Measurements from ENCODE around the gene COX7B2. TPM values are rescaled to one million over a fixed set of nuclear protein-coding genes. Genes with fewer than 3 reads are reported as not detected.
A peak's percentile ranks its signal among the peaks of the same experiment; 100 is the strongest.

Gene COX7B2
- total and polyA plus RNA-seq, 11 donors: not detected

DNA sequence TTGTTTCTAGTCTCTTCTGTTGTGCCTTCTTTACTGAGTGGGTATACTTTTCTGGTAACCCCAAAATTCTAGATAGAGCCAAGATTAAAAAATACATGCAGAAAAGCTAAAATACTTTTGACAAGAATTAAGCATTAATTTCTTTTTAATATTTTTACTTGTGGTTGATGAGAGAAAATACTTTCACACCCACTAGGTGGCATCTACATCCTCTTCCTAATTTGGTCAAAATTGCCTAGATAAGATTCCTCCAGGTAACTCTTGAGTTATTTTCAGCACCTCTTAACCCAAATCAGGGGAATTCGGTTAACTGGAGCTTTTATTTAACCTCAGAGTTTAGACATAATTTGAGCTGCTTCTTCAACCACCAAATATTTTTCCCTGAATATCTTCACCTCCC lies 28.4 kb upstream of the COX7B2 start:
- TF ChIP-seq, protein P1, sequence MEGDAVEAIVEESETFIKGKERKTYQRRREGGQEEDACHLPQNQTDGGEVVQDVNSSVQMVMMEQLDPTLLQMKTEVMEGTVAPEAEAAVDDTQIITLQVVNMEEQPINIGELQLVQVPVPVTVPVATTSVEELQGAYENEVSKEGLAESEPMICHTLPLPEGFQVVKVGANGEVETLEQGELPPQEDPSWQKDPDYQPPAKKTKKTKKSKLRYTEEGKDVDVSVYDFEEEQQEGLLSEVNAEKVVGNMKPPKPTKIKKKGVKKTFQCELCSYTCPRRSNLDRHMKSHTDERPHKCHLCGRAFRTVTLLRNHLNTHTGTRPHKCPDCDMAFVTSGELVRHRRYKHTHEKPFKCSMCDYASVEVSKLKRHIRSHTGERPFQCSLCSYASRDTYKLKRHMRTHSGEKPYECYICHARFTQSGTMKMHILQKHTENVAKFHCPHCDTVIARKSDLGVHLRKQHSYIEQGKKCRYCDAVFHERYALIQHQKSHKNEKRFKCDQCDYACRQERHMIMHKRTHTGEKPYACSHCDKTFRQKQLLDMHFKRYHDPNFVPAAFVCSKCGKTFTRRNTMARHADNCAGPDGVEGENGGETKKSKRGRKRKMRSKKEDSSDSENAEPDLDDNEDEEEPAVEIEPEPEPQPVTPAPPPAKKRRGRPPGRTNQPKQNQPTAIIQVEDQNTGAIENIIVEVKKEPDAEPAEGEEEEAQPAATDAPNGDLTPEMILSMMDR (IDR thresholded peaks at IDR 0.05): peak in 4 of 12 donors; percentile 7 to 19 (median 13)
- TF ChIP-seq POLR2A (IDR thresholded peaks at IDR 0.05): no peak
- DNase-seq (no peak), ATAC-seq (no peak)
- WGBS, 4 donors: 23 to 46% (median 33%) methylated on average over 1 of the region's 1 CpG
- Histone ChIP-seq H3K4me1 (peaks cover 0 to 13% (median 0%) of the 10 kb centered on the region in 12 donors), H3K9me3 (no peaks in the 10 kb centered on the region), H3K27me3 (no peaks in the 10 kb centered on the region), H3K36me3 (no peaks in the 10 kb centered on the region), H3K4me3 (no peak overlapping the region), H3K27ac (no peak overlapping the region)
- intact Hi-C loops (cut with DNase I): loop anchor here in 7 of 10 donors (5.0 to 10.0 kb wide), 4 partner anchors 67 to 187 kb away; partner anchors contain the start of gene GABRB1 (in 3 of the 7)

DNA sequence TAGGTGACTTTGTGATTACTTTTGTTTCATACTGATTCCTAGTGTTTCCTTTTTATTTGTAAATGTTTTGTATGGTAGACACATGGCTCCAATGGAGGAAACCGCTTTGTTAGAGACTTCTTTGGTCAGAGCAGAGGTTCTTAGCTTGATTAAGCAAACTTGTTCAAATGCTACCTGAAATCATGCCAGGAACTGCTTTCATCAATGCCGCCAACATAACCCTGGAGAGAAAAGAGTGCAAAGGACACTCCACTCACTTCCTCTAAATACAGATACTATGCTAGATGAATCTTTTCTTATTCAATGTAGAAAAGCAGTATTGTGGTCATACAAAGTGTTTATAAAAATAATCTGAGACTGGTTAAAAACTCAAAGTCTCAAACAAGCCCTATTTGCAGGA lies 25.7 kb upstream of the COX7B2 start:
- peaks cover 0 to 17% (median 0%) of the 10 kb centered on the region in 12 donors for H3K4me1 ChIP-seq
- no peak overlapping the region for H3K4me3 ChIP-seq
- ATAC-seq (no peak), DNase-seq (no peak)
- TF ChIP-seq POLR2A (IDR thresholded peaks at IDR 0.05): no peak
- TF ChIP-seq, protein P1 (IDR thresholded peaks at IDR 0.05): no peak
- WGBS, 4 donors: 51 to 67% (median 61%) methylated on average over 2 of the region's 2 CpGs
- no peaks in the 10 kb centered on the region for H3K27me3 ChIP-seq
- intact Hi-C loops (cut with DNase I): loop anchor here in 9 of 10 donors (5.0 to 10.0 kb wide), 7 partner anchors 58 to 448 kb away; partner anchors contain the start of genes GABRB1 (in 6 of the 9) and GABRA4 (in 1 of the 9)
- no peak overlapping the region for H3K27ac ChIP-seq
- no peaks in the 10 kb centered on the region for H3K9me3 ChIP-seq
- H3K36me3 ChIP-seq: no peaks in the 10 kb centered on the region

DNA sequence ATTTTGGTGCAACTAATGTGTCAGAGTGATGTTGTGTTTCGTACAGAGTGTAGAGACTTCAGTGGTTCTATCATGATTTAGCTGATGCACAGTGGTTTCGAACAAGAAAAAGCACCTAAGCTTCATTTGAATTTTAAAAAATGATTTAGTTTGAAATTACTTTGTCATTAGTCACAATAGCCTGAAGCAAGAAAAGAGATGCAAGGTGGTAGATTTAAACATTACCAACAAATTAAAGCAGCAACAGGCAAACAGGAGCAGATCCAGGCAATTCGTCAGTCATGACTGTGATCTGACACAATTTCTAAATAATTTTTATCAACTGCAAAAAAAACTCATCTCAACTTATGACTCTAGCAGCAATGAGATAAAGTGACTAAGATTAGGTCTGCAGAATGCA lies 24.6 kb upstream of the COX7B2 start:
- H3K4me3 ChIP-seq: no peak overlapping the region
- DNase-seq (no peak), ATAC-seq (no peak)
- H3K36me3 ChIP-seq: no peaks in the 10 kb centered on the region
- H3K27me3 ChIP-seq: no peaks in the 10 kb centered on the region
- peaks cover 0 to 17% (median 0%) of the 10 kb centered on the region in 12 donors for H3K4me1 ChIP-seq
- 60 to 62% (median 61%) methylated on average over 3 of the region's 3 CpGs for WGBS, 4 donors
- TF ChIP-seq POLR2A (IDR thresholded peaks at IDR 0.05): no peak
- TF ChIP-seq, protein P1 (IDR thresholded peaks at IDR 0.05): no peak
- H3K27ac ChIP-seq: no peak overlapping the region
- H3K9me3 ChIP-seq: no peaks in the 10 kb centered on the region
- intact Hi-C loops (cut with DNase I): loop anchor here (2.0 to 10.0 kb wide), 9 partner anchors 59 to 449 kb away; partner anchors contain the start of genes GABRB1 (in 6 of the 10) and GABRA4 (in 1 of the 10)

DNA sequence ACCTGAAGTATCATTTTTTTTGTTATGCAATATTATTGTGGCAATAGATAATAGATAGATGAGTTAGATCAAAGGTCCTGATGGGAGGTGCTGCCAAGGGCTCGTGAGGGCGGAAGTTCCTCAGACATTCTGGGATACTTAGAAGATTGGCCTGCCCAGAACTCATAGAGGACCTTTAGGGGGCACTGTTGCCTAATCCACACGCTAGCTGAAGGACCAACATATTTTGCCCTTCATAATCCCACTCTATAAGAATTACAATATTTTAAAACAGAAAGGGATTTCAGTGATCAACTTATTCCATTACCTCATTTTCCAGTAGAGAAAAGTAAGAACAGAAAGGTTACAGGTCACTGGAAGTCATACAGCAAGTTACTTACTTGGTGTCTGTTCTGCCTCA lies 22.9 kb upstream of the COX7B2 start:
- DNase-seq: peak in 1 of 5 donors; percentile 20
- Histone ChIP-seq H3K27me3 (peaks cover 0 to 3% (median 0%) of the 10 kb centered on the region in 9 donors), H3K4me1 (peaks cover 0 to 17% (median 0%) of the 10 kb centered on the region in 12 donors), H3K36me3 (no peaks in the 10 kb centered on the region), H3K4me3 (no peak overlapping the region), H3K9me3 (no peaks in the 10 kb centered on the region), H3K27ac (peak overlapping the region in 1 of 12 donors; percentile 1)
- intact Hi-C loops (cut with DNase I): loop anchor here (1.0 to 10.0 kb wide), 11 partner anchors 60 to 450 kb away; partner anchors contain the start of genes GABRB1 (in 6 of the 10) and GABRA4 (in 1 of the 10)
- TF ChIP-seq POLR2A (IDR thresholded peaks at IDR 0.05): no peak
- TF ChIP-seq, protein P1 (IDR thresholded peaks at IDR 0.05): peak; percentile 33 to 68 (median 53)
- WGBS, 4 donors: 13 to 18% (median 15%) methylated on average over 3 of the region's 3 CpGs
- ATAC-seq: peak in 3 of 4 donors; percentile 75 to 83 (median 79)
